Tibial artery (tissue), 4 donors: ENCODE measurements around the gene ADM5.
A peak's percentile ranks its signal among the peaks of the same experiment; 100 is the strongest.

Experiments
- DNase-seq, 2 donors: peaks; one replicate each; pipeline ENCODE4 v3.0.0-alpha.2; 2019
- H3K27ac ChIP-seq, 2 donors: fragments of 200-600 bp; sonication (generic) in 1 of 2; 1 replicate in 1 of 2; 2 replicates in 1 of 2; pipeline ENCODE4 v1.5.1; 2018 to 2019; ENCODE audit warnings: mild to moderate bottlenecking in 1 of 2
- H3K27me3 ChIP-seq, 2 donors: fragments of 200-600 bp; sonication (generic) in 1 of 2; one replicate each; pipeline versions ENCODE4 v1.5.1 to v1.6.0; 2016 to 2019
- H3K36me3 ChIP-seq, 3 donors: fragments of 200-600 bp; sonication (generic) in 2 of 3; one replicate each; pipeline ENCODE4 v1.5.1; 2016 to 2019; ENCODE audit warnings: mild to moderate bottlenecking in 2 of 3
- H3K4me1 ChIP-seq, 4 donors: fragments of 200-600 bp; sonication (generic) in 2 of 4; 1 replicate in 3 of 4; 2 replicates in 1 of 4; pipeline ENCODE4 v1.5.1; 2016 to 2019
- H3K4me3 ChIP-seq, 2 donors: fragments of 200-600 bp; sonication (generic) in 1 of 2; 1 replicate in 1 of 2; 2 replicates in 1 of 2; pipeline ENCODE4 v1.5.1; 2018 to 2019; ENCODE audit warnings: mild to moderate bottlenecking in 2 of 2
- H3K9me3 ChIP-seq, 3 donors: fragments of 200-600 bp; sonication (generic) in 1 of 3; one replicate each; pipeline ENCODE4 v1.5.1; 2016 to 2019
- intact Hi-C: fragments of 100-400 bp; cut with DNase I; formaldehyde crosslinking; loops from one replicate; pipeline ENCODE4 v1.15.0; 2023; ENCODE audit warnings: low total_unique reads
- TF ChIP-seq, protein P1 (sequence below), 2 experiments: fragments of 200-600 bp in 1 of 2; fragments of 450-650 bp in 1 of 2; IDR thresholded peaks; one replicate each; pipeline ENCODE4 v1.5.1; 2017 to 2019; ENCODE audit warnings: antibody characterized with exemption in 2 of 2, mild to moderate bottlenecking in 1 of 2, moderate library complexity in 1 of 2

The ADM5 gene

DNA sequence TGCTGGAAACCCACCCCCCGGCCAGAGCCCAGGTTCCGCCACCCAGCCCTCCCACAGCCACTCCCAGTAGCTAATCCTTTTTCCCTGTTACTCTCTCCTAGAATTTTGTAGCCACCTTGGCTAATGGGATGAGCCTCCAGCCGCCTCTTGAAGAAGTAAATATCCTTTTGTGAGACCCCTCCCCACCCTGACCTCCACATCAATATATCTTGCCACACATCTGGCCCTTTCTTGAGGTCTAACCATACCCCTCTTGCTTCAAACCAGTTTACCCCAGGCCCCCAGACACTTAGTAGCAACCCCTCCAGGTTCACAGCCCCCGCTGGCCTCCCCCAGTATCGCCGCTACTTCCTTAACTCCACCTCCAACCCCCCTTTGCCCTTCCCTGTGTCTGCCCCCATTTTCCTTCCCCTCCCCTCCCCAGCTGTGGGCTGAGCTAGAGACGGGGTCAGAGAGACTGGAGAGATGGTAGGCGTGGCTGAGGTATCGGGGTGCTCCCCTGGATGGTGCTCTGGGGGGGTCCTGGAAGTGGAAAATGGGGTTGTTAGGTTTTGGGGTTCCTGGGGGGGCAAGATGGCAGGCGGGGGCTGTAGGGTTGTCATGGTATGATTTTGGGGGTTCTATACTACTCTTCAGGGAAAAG lies 9.5 kb upstream of the ADM5 start:
- peak overlapping the region in 1 of 2 donors; percentile 16 for H3K4me3 ChIP-seq
- peak overlapping the region; percentile 1 to 99 for H3K27ac ChIP-seq
- no peaks in the 10 kb centered on the region for H3K9me3 ChIP-seq
- TF ChIP-seq, protein P1, sequence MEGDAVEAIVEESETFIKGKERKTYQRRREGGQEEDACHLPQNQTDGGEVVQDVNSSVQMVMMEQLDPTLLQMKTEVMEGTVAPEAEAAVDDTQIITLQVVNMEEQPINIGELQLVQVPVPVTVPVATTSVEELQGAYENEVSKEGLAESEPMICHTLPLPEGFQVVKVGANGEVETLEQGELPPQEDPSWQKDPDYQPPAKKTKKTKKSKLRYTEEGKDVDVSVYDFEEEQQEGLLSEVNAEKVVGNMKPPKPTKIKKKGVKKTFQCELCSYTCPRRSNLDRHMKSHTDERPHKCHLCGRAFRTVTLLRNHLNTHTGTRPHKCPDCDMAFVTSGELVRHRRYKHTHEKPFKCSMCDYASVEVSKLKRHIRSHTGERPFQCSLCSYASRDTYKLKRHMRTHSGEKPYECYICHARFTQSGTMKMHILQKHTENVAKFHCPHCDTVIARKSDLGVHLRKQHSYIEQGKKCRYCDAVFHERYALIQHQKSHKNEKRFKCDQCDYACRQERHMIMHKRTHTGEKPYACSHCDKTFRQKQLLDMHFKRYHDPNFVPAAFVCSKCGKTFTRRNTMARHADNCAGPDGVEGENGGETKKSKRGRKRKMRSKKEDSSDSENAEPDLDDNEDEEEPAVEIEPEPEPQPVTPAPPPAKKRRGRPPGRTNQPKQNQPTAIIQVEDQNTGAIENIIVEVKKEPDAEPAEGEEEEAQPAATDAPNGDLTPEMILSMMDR (IDR thresholded peaks at IDR 0.05), result no peak
- H3K27me3 ChIP-seq, result no peaks in the 10 kb centered on the region
- H3K4me1 ChIP-seq, result peaks cover 6 to 49% (median 41%) of the 10 kb centered on the region in 4 donors
- H3K36me3 ChIP-seq, result peaks cover 38 to 42% (median 38%) of the 10 kb centered on the region in 3 donors
- intact Hi-C loops, result loop anchor here (5.0 to 10.0 kb wide), 2 partner anchors 168 to 185 kb away; partner anchors contain the start of genes FCGRT and RPS11
- DNase-seq, result no peak

DNA sequence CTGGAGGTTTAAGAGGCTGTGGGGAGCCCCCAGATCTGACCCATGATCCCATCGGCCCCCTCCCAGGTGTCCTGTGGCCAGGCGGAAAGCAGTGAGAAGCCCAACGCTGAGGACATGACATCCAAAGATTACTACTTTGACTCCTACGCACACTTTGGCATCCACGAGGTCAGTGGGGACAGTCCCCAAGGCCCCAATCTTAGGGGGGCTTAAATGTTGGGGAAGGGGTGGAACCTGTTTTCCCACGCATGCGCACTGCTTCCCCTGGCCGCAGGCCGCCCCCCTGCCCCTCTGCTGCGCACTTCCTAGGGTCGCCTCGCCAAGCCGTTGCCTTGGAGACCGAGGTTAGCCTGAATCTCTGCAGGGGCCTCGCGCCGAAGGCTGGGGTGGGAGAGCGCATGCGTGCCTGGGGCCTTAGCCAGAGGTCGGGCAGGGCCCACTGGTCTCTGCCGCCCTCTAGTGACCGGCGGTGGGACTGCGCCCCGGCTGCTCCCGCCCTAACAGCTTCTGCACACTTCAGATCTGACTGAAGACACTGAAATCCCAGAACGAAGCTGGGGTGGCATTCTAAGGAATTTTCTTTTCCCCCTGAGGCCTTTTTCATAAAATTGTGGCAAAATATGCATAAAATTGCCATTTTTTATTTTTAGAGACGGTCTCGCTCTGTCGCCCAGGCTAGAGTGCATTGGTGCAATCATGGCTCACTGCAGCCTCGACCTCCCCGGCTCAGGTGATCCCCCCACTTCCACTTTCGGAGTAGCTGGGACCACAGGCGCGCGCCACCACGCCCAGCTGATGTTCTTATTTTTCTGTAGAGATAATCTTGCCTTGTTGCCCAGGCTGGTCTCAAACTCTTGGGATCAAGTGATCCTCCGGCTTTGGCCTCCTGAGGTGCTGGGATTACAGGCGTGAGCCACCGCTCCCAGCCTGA lies 8.7 kb upstream of the ADM5 start:
- H3K4me3 ChIP-seq, result peak overlapping the region; percentile 16 to 21
- intact Hi-C loops, result no loop called here
- TF ChIP-seq, protein P1 (IDR thresholded peaks at IDR 0.05), result peak; percentile 97 to 100
- H3K27ac ChIP-seq, result peak overlapping the region; percentile 1 to 99
- peaks cover 6 to 45% (median 40%) of the 10 kb centered on the region in 4 donors for H3K4me1 ChIP-seq
- DNase-seq, result peak; percentile 78 to 92
- peaks cover 44 to 50% (median 45%) of the 10 kb centered on the region in 3 donors for H3K36me3 ChIP-seq
- no peaks in the 10 kb centered on the region for H3K9me3 ChIP-seq
- H3K27me3 ChIP-seq, result no peaks in the 10 kb centered on the region

DNA sequence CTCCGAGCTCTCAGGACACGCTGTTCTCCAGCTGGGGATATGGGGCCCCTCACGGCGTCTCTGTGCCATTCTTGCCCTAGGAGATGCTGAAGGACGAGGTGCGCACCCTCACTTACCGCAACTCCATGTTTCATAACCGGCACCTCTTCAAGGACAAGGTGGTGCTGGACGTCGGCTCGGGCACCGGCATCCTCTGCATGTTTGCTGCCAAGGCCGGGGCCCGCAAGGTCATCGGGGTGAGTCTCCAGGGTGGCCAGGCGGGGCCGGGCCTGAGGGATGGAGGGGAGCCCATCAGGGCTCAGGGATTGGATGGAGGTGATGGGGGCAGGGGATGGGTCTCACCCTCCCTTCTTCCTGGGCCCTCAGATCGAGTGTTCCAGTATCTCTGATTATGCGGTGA lies 7.6 kb upstream of the ADM5 start:
- Histone ChIP-seq H3K4me1 (peaks cover 2 to 40% (median 36%) of the 10 kb centered on the region in 4 donors), H3K9me3 (no peaks in the 10 kb centered on the region), H3K4me3 (no peak overlapping the region), H3K36me3 (peaks cover 53 to 61% (median 56%) of the 10 kb centered on the region in 3 donors), H3K27ac (no peak overlapping the region), H3K27me3 (no peaks in the 10 kb centered on the region)
- intact Hi-C loops, result no loop called here
- DNase-seq, result no peak
- TF ChIP-seq, protein P1 (IDR thresholded peaks at IDR 0.05), result no peak

DNA sequence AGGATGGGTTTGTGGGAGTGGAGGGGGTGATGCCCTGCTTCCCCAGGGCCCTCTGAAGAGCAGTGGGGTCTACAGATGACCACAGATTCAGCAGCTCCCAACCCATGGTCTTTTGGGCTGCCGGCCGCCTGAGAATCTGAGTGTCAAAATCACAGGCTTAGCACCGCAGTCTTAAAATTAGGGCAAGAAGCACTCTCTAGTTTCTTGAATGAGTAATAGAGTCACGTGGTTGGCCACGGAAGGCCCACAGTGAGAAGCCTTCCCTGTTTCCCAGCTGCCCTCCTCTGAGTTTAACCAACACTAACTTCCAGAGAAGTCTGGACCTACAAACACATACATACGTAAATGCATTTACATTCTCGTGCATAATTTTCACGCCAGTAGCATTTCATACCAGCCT lies 7.1 kb upstream of the ADM5 start:
- Histone ChIP-seq H3K27ac (no peak overlapping the region), H3K36me3 (peaks cover 53 to 66% (median 60%) of the 10 kb centered on the region in 3 donors), H3K4me3 (no peak overlapping the region), H3K9me3 (no peaks in the 10 kb centered on the region), H3K27me3 (no peaks in the 10 kb centered on the region), H3K4me1 (peaks cover 0 to 40% (median 36%) of the 10 kb centered on the region in 4 donors)
- intact Hi-C loops, result no loop called here
- TF ChIP-seq, protein P1 (IDR thresholded peaks at IDR 0.05), result no peak
- DNase-seq, result no peak

DNA sequence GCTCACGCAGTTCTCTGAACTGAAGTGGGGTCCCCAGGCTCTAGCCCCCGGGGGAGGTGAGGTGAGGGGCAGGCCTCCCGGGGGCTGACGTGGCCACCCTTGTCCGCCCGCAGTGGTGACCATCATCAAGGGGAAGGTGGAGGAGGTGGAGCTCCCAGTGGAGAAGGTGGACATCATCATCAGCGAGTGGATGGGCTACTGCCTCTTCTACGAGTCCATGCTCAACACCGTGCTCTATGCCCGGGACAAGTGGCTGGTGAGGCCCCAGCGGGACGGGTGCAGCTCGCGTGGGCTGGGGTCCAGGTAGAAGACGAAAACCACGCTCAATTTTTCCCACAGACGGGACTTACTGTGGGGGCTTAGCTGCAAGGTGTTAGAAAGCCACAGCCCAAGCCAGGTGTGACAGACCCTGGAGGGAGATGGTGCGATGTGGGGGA lies 5.6 kb upstream of the ADM5 start:
- Histone ChIP-seq H3K27ac (no peak overlapping the region), H3K36me3 (peaks cover 53 to 76% (median 70%) of the 10 kb centered on the region in 3 donors), H3K27me3 (no peaks in the 10 kb centered on the region), H3K4me3 (no peak overlapping the region), H3K4me1 (peaks cover 0 to 26% (median 22%) of the 10 kb centered on the region in 4 donors), H3K9me3 (no peaks in the 10 kb centered on the region)
- intact Hi-C loops, result no loop called here
- DNase-seq, result no peak
- TF ChIP-seq, protein P1 (IDR thresholded peaks at IDR 0.05), result no peak
